Stimulated activated CD8-positive, alpha-beta memory T cell treated with anti-CD3 and anti-CD28 coated beads, Interleukin-12 subunit alpha, Interleukin-12 subunit beta, amount 100 ng/mL, for 4 hours (primary cell): ENCODE measurements around the gene VSTM4.

Experiments
- DNase-seq: peaks from one replicate; pipeline ENCODE4 v3.0.0-alpha.2; 2020; ENCODE audit warnings: low read depth

The VSTM4 gene

GRCh38 chr10:49070701-49071100 is 44.6 kb downstream of the VSTM4 start:
- DNase-seq, result no peak

DNA sequence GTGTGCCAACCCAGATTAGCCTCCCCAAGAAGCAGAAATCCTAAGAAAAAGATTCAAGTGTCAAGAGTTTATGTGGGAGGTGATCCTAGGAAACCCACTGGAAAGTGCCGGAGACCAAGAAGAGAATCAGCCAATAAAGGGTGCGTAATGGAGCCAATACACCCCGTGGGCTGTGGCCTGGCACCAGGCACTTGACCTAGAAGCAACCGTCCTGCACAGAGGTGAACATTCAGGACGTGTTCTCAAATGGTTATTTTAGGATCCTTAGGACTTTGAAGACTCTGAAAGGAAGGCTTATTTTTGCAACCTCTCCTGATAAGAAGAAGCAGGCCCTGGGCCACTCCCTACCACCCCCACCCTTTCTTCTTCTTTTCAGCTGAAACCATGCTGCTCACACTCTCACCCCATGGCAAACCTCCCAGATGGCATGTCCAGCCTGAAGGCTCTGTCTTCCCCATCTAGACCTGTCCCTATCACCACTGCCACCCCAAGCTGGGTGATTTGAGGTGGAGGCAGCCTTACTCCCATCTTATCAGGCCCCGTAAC is 46.6 kb downstream of the VSTM4 start:
- no peak for DNase-seq

DNA sequence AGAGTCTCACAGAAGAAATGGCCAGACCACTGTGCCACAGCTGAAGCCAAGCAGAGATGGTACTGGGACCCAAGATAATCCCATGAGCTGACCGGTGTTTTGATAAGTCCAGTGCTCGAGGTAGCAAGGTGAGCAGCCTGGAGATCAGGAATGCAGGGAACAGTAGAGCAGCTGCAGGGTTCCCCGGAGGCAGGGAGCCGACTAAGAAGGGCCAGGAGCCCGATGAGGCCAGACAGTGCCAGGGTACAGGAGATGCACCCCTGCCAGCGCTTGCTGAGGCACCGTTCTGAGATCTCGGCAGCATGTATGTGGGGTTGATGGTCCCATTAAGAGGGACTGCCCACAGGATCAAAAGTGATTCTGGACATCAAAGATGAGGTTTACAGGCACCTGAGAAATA is 47.1 kb downstream of the VSTM4 start:
- no peak for DNase-seq

DNA sequence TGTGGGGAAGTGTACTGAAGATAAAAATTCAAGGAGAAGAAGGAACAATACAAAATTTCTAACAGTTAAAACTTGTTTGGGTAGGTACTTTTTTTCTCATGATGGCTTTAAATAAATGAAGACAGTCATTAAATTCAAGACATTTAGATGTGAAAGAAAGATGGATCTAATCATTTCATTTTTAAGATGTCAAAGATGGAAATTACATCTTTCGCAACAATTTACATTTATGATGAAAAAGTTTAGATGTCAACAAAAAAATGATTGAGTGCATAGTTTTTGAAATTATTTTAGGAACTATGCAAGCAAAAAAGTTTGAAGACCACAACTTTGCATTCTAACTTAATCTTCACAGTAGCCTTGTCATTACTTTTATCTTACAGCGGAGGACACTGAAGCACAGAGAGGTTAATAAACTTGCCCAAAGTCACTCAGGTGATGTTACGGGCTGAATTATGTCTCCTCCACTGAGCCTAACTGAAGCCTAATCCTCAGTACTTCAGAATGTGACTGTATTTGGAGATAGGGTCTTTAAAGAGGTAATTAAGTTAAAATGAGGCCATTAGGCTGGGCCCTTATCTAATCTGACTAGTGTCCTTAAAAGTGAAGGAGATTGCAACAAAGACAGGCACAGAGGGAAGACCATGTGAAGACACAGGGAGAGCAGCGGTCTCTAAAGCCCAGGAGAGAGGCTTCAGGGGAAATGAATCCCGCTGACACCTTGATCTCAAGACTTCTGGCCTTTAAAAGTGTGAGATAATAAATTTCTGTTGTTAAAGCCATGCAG is 48.2 kb downstream of the VSTM4 start:
- no peak for DNase-seq

DNA sequence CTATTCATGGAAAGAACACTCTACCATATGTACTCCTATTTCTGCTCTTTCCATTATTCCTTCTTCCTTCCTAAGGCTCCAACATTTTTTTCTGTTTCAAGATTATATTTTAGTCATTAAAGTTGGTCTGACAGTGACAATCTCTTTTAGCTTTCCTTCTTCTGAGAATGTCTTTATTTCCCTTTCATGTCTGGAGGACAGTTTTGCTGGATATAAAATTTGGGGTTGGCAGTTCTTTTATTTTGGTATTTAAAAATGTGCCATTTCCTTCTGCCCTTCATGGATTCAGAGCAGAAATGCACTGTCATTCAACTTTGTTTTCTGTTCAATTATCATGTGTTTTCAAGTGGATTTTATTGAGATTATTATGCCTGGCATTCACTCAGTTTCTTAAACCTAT is 53.1 kb downstream of the VSTM4 start:
- no peak for DNase-seq

GRCh38 chr10:49061667-49062066 is 53.7 kb downstream of the VSTM4 start:
- DNase-seq, result no peak

- no peak for DNase-seq
Measured at GRCh38 chr10:49058463-49059255, 56.7 kb downstream of the VSTM4 start.

GRCh38 chr10:49057231-49057880 is 58.0 kb downstream of the VSTM4 start:
- no peak for DNase-seq

DNA sequence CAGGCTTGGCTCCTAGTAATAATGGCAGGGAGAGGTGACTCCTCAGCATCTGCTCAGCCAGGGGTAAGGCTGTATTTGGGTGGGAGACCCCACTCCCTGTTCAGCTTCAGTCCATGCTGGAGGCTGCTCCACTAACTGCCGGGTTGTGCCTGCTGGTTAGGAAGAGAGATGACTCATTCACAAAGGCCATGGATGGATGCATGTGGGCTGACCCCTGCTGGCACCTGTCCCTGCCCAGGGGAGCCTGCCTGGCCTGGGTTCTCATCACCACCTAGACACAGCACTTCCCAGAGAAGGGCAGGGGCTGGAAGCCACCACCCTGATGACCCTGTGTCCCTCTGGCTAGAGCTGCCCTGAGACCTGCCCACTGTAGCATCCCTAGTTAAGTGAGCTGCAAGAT is 59.0 kb downstream of the VSTM4 start:
- DNase-seq, result no peak

DNA sequence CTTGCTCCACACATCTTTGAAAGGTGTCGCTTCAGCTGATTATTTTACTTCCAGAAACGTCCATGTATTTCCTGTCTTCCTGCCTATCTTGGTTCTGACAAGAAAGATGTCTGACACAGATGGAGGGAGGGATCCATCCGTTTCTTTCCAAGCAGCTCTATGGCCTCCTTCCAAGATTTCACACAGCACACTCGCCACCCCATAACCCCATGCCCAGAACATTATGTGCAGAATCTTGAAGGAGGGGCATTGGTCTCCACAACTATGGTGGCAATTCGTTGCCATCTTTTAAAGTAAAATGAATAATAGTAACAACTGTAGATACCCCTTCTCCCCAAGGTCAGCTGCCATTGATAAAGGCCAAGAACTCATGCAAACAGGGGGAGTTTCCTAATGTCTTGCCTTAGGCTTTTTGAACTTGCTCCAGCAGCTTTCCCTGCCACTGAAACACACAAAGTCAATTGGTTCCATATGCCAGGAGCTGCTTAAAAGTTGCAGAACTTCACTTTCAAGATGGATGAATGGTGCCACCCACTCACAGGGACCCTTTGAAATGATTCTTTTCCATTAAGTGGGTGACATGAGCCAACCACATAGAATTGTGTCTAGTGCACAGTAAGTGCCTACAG is 60.0 kb downstream of the VSTM4 start:
- DNase-seq, result no peak

GRCh38 chr10:49054753-49055152 is 60.6 kb downstream of the VSTM4 start:
- no peak for DNase-seq

DNA sequence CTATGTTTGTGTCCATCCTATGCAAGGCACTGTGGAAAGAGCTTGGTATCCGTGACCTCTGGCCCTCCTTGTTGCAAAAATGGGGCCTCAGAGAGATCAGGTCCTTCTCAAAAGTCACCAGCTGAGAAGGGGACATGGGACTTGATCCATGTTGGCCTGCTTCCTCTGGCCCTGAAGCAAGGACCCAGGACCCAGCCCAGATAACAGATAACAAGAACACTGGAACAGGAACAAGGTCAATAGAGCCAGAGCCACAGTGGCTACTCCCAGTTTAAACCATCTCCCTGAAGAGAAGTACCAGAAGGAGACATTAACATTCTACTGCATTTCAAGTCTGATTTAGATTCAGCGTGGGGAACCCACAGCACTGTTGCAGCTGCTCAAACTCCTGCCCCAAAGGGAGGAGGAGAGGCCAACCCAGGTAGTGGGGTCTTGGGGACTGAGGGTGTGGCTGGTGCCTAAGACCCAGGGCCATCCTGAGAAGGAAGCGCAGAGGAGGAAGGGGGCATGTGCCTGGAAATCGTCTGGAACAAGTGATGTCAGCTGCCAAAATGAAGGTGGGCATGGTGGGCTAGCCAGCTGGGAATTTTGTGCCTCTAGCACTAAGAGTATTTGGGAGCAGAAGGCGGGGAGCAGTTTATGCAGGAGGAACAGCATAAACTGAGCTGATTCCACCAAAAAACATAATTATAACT is 61.2 kb downstream of the VSTM4 start:
- no peak for DNase-seq

- no peak for DNase-seq
Measured at GRCh38 chr10:49053053-49053997, 62.0 kb downstream of the VSTM4 start.

DNA sequence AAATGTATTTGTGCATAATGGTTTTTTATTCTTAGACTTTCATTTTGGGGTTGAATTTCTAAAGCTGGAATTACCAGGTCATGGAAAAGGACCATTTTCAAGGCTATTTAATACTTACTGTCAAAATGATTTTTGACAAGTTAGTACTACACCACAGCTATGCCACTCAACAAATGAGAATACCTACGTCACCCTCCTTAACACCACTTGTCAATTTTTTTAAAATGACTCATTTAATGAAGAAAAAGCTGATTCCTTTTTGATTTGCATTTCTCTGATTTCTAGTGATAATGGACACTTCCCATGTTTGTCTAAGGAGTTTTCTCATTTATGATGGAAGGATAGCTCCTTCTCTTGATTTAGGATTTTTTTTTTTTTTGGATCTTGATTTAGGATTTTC is 63.3 kb downstream of the VSTM4 start:
- no peak for DNase-seq

DNA sequence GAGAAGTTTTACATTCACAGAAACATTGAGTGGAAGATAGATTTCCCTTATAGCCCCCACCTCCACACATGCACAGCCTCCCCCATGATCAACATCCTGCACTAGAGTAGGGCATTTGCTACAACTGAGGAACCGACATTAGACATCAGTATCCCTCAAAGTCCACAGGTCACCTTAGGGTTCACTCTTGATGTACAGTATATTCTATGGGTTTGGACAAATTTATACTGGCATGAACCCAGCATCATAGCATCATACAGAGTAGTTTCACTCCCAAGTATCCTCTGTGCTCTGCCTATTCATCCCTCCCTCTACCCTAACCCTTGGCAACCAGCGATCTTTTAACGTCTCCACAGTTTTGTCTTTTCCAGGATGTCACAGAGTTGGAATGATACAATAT is 64.4 kb downstream of the VSTM4 start:
- no peak for DNase-seq

DNA sequence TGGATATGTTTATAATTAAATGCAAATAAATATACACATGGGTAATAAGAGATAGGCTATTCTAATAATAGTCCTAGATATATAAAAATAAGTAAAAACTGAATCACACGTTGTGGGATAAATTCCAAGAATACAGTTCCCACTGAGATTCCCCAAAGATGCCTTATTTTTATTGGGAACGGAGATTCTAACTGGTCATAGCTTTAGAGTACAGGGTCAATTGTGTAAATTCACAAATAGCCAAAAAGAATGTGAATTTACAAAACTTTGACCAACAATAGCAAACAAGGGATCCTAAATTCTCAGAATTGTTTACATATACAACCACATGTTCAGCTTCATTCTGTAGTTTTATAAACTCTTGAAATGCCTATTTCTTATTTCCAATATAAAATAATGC is 65.0 kb downstream of the VSTM4 start:
- DNase-seq, result no peak

DNA sequence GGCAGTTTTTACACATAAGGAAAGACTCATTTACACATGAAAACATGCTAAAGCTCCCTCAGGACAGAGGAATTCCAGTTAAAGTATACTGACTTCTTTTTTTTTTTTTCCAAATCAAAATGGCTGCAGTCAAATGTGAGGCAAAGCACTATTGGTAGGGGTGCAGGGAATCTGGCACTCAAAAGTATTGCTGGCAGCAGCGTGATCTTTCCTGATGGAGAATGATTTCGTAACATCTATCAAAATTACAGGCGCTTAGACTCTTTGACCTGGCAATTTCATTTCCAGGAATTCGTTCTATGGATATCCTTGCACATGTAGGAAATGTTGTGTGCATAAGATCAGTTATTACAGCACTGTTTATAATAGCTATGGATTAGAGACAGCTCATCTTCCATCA is 65.7 kb downstream of the VSTM4 start:
- no peak for DNase-seq

- no peak for DNase-seq
Measured at GRCh38 chr10:49047128-49047639, 68.1 kb downstream of the VSTM4 start.

DNA sequence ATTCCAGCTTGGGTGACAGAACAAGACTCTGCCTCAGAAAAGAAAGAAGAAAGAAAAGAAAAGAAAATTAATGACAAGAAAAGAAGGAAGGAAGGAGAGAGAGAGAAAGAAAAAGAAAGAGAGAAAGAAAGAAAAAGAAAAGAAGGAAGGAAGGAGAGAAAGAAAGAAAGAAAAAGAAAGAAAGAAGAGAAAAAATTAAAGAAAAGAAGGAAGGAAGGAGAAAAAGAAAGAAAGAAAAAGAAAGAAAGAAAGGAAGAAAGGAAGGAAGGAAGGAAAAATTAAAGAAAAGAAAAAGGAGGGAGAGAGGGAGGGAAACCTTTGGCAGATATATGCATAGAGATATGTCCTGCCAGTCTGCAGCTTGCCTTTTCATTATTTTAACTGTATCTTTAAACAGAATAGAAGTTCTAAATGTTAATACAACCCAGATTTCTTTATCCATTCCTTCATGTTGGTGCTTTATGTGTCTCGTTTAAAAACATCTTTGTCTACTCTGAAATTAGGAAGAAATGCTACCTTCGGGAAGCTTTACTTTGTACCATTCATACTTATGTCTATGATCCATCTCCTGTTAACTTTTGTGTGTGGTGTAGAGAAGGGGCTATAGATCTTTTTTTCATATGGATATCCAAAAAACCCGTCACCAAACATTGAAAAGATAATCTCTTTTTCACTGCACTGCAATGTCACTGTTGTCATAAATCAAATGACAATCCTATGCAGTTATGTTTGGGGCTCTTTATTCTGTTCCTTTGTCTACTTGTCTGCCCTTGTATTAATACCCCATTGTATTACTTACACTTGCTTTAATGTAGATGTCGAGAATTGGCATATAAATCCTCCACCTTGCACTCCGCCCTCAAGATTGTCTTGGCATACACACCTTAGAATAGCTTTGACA is 70.8 kb downstream of the VSTM4 start:
- no peak for DNase-seq
